OCI-LY1 (cell line): ENCODE data around the gene CACNA2D3.

Experiments
- H2AFZ ChIP-seq: fragments of 200-600 bp; sonication (generic), shearing (Covaris generic); 2 replicates; pipeline ENCODE4 v1.6.0; 2014; ENCODE audit warnings: antibody characterized with exemption, mild to moderate bottlenecking, low read length
- H3F3A ChIP-seq: fragments of 200-600 bp; sonication (generic), shearing (Covaris generic); 2 replicates; pipeline ENCODE4 v1.6.0; 2014; ENCODE audit warnings: mild to moderate bottlenecking, antibody characterized with exemption, low read length, moderate library complexity; ENCODE audit not compliant: insufficient read depth
- H3K27ac ChIP-seq: fragments of 200-600 bp; sonication (generic); 2 replicates; pipeline ENCODE4 v1.5.1; 2014; ENCODE audit warnings: low read length, mixed run types, mild to moderate bottlenecking, low read depth; ENCODE audit not compliant: poor library complexity, severe bottlenecking
- H3K27me3 ChIP-seq: fragments of 200-600 bp; sonication (generic); 2 replicates; pipeline ENCODE4 v1.6.0; 2014; ENCODE audit warnings: antibody characterized with exemption, mild to moderate bottlenecking, low read length, moderate library complexity; ENCODE audit not compliant: insufficient read depth
- H3K36me3 ChIP-seq: fragments of 200-600 bp; sonication (generic); 2 replicates; pipeline ENCODE4 v1.6.1; 2014; ENCODE audit warnings: mild to moderate bottlenecking, antibody characterized with exemption, low read length, moderate library complexity, mixed read lengths; ENCODE audit not compliant: insufficient read depth
- H3K4me1 ChIP-seq: fragments of 200-600 bp; sonication (generic); 2 replicates; pipeline ENCODE4 v1.5.1; 2014; ENCODE audit warnings: mild to moderate bottlenecking, low read length, moderate library complexity; ENCODE audit not compliant: insufficient read depth, severe bottlenecking
- H3K4me2 ChIP-seq: fragments of 200-600 bp; sonication (generic), shearing (Covaris generic); 2 replicates; pipeline ENCODE4 v1.6.1; 2014; ENCODE audit warnings: low read length
- H3K4me3 ChIP-seq: fragments of 200-600 bp; sonication (generic); 2 replicates; pipeline ENCODE4 v1.5.1; 2014; ENCODE audit warnings: low read length, low read depth, mild to moderate bottlenecking, mixed read lengths; ENCODE audit not compliant: poor library complexity, severe bottlenecking
- H3K79me2 ChIP-seq: fragments of 200-600 bp; shearing (Covaris generic); 2 replicates; pipeline ENCODE4 v1.6.1; 2016; ENCODE audit warnings: mixed run types, low read length, mixed read lengths; ENCODE audit not compliant: insufficient read depth
- H3K9ac ChIP-seq: fragments of 200-600 bp; sonication (generic), shearing (Covaris generic); 2 replicates; pipeline ENCODE4 v1.6.1; 2014; ENCODE audit warnings: mild to moderate bottlenecking, low read length, mixed read lengths
- H3K9me2 ChIP-seq: fragments of 200-600 bp; sonication (generic), shearing (Covaris generic); 2 replicates; pipeline ENCODE4 v1.6.1; 2014; ENCODE audit warnings: low read depth, mild to moderate bottlenecking, low read length, mixed read lengths
- H3K9me3 ChIP-seq: fragments of 200-600 bp; shearing (Covaris generic); 2 replicates; pipeline ENCODE4 v1.6.1; 2014; ENCODE audit warnings: low read length, mixed read lengths
- H4K20me1 ChIP-seq: fragments of 200-600 bp; sonication (generic), shearing (Covaris generic); 2 replicates; pipeline ENCODE4 v1.6.0; 2016; ENCODE audit warnings: mild to moderate bottlenecking, low read length; ENCODE audit not compliant: insufficient read depth
- EZH2 ChIP-seq: fragments of 200-600 bp; sonication (generic), shearing (Covaris generic); IDR thresholded peaks from 2 replicates; pipeline ENCODE4 v1.8.0; 2017; ENCODE audit warnings: borderline replicate concordance, mixed run types, mild to moderate bottlenecking, antibody characterized with exemption, low read length, moderate library complexity, mixed read lengths
- TF ChIP-seq, protein P1 (sequence below): fragments of 200-600 bp; sonication (generic), shearing (Covaris generic); IDR thresholded peaks from 2 replicates; pipeline ENCODE4 v1.5.1; 2017; ENCODE audit warnings: mild to moderate bottlenecking, antibody characterized with exemption, low read length, moderate library complexity, mixed read lengths

Gene CACNA2D3

GRCh38 chr3:54213907-54214306, 91.6 kb downstream of the CACNA2D3 start:
- no peaks in the 10 kb centered on the region for H3K36me3 ChIP-seq
- H3F3A ChIP-seq: no peaks in the 10 kb centered on the region
- no peak overlapping the region for H3K27ac ChIP-seq
- H2AFZ ChIP-seq: no peak overlapping the region
- H3K27me3 ChIP-seq: no peaks in the 10 kb centered on the region
- no peak overlapping the region for H3K4me3 ChIP-seq
- H3K9me2 ChIP-seq: no peaks in the 10 kb centered on the region
- H3K79me2 ChIP-seq: no peaks in the 10 kb centered on the region
- no peak overlapping the region for H3K4me2 ChIP-seq
- TF ChIP-seq EZH2: no peak
- TF ChIP-seq, protein P1, sequence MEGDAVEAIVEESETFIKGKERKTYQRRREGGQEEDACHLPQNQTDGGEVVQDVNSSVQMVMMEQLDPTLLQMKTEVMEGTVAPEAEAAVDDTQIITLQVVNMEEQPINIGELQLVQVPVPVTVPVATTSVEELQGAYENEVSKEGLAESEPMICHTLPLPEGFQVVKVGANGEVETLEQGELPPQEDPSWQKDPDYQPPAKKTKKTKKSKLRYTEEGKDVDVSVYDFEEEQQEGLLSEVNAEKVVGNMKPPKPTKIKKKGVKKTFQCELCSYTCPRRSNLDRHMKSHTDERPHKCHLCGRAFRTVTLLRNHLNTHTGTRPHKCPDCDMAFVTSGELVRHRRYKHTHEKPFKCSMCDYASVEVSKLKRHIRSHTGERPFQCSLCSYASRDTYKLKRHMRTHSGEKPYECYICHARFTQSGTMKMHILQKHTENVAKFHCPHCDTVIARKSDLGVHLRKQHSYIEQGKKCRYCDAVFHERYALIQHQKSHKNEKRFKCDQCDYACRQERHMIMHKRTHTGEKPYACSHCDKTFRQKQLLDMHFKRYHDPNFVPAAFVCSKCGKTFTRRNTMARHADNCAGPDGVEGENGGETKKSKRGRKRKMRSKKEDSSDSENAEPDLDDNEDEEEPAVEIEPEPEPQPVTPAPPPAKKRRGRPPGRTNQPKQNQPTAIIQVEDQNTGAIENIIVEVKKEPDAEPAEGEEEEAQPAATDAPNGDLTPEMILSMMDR: no peak
- H3K9me3 ChIP-seq: no peaks in the 10 kb centered on the region
- H3K9ac ChIP-seq: no peak overlapping the region
- no peaks in the 10 kb centered on the region for H3K4me1 ChIP-seq
- no peaks in the 10 kb centered on the region for H4K20me1 ChIP-seq

GRCh38 chr3:54214845-54215244, 92.5 kb downstream of the CACNA2D3 start:
- no peaks in the 10 kb centered on the region for H3K4me1 ChIP-seq
- H3K9ac ChIP-seq: no peak overlapping the region
- no peak overlapping the region for H2AFZ ChIP-seq
- no peaks in the 10 kb centered on the region for H3K36me3 ChIP-seq
- no peaks in the 10 kb centered on the region for H4K20me1 ChIP-seq
- H3K9me3 ChIP-seq: no peaks in the 10 kb centered on the region
- H3K27me3 ChIP-seq: no peaks in the 10 kb centered on the region
- H3F3A ChIP-seq: no peaks in the 10 kb centered on the region
- H3K27ac ChIP-seq: no peak overlapping the region
- no peaks in the 10 kb centered on the region for H3K9me2 ChIP-seq
- TF ChIP-seq, protein P1: no peak
- TF ChIP-seq EZH2: no peak
- no peaks in the 10 kb centered on the region for H3K79me2 ChIP-seq
- H3K4me2 ChIP-seq: no peak overlapping the region
- H3K4me3 ChIP-seq: no peak overlapping the region

GRCh38 chr3:54215521-54215920, 93.2 kb downstream of the CACNA2D3 start:
- TF ChIP-seq, protein P1: no peak
- TF ChIP-seq EZH2: no peak
- Histone ChIP-seq H2AFZ (no peak overlapping the region), H3F3A (no peaks in the 10 kb centered on the region), H3K9me2 (no peaks in the 10 kb centered on the region), H3K36me3 (no peaks in the 10 kb centered on the region), H3K79me2 (no peaks in the 10 kb centered on the region), H3K4me1 (no peaks in the 10 kb centered on the region), H3K9ac (no peak overlapping the region), H3K4me2 (no peak overlapping the region), H3K9me3 (no peaks in the 10 kb centered on the region), H4K20me1 (no peaks in the 10 kb centered on the region), H3K4me3 (no peak overlapping the region), H3K27me3 (no peaks in the 10 kb centered on the region), H3K27ac (no peak overlapping the region)
